Endometrial microvascular endothelial cells (primary cell): ENCODE measurements around the gene SFXN3. TPM values are rescaled to one million over a fixed set of nuclear protein-coding genes. Genes with fewer than 3 reads are reported as not detected.

ENCODE experiments used
- in situ Hi-C: cut with HindIII; loops from 2 replicates; pipeline ENCODE4 v1.10.0; 2017; ENCODE audit warnings: low sequenced_read_pairs, low pct_unique_long_range_greater_than_20kb; ENCODE audit errors: inconsistent ontology term
- total RNA-seq: library from RNA; depleted of rRNA; stranded (reverse); fragments of >200 nt; gene quantifications from one replicate; pipeline ENCODE4 v1.2.3, GENCODE V29; 2015; ENCODE audit errors: inconsistent ontology term

The SFXN3 gene
- total RNA-seq, 1 donor from 2014 or later, result 84.7 TPM

GRCh38 chr10:101065481-101066145, 34.6 kb downstream of the SFXN3 start:
- in situ Hi-C loops, result no loop called here

GRCh38 chr10:101066146-101066895, 35.3 kb downstream of the SFXN3 start:
- in situ Hi-C loops, result no loop called here

GRCh38 chr10:101066896-101067355, 35.9 kb downstream of the SFXN3 start:
- in situ Hi-C loops, result no loop called here

- in situ Hi-C loops, result no loop called here
These were observed 36.5 kb downstream of the SFXN3 start for GRCh38 chr10:101067356-101068083.

GRCh38 chr10:101069441-101069840, 38.4 kb downstream of the SFXN3 start:
- in situ Hi-C loops, result no loop called here

- in situ Hi-C loops, result no loop called here
These were observed 39.1 kb downstream of the SFXN3 start for GRCh38 chr10:101070098-101070497.

- in situ Hi-C loops, result no loop called here
These were observed 40.3 kb downstream of the SFXN3 start for GRCh38 chr10:101071267-101071884.

- in situ Hi-C loops, result no loop called here
These were observed 40.9 kb downstream of the SFXN3 start for GRCh38 chr10:101071885-101072433.

- in situ Hi-C loops, result no loop called here
These were observed 41.9 kb downstream of the SFXN3 start for GRCh38 chr10:101072923-101073322.

GRCh38 chr10:101073631-101074030, 42.6 kb downstream of the SFXN3 start:
- in situ Hi-C loops, result no loop called here

GRCh38 chr10:101075775-101076174, 44.7 kb downstream of the SFXN3 start:
- in situ Hi-C loops, result no loop called here

GRCh38 chr10:101076630-101077029, 45.6 kb downstream of the SFXN3 start:
- in situ Hi-C loops, result no loop called here

- in situ Hi-C loops, result no loop called here
These were observed 48.8 kb downstream of the SFXN3 start for GRCh38 chr10:101079874-101080273.

- in situ Hi-C loops, result no loop called here
These were observed 50.2 kb downstream of the SFXN3 start for GRCh38 chr10:101080933-101081931.

GRCh38 chr10:101085846-101086245, 54.8 kb downstream of the SFXN3 start:
- in situ Hi-C loops, result no loop called here

- in situ Hi-C loops, result no loop called here
These were observed 56.3 kb downstream of the SFXN3 start for GRCh38 chr10:101087376-101087775.

GRCh38 chr10:101087965-101088364, 56.9 kb downstream of the SFXN3 start:
- in situ Hi-C loops, result no loop called here
